GM21367 (cell line): ENCODE results near the gene NPPA.
"Not testable (repeated sequence)": the region's sequence is repeated elsewhere in the genome, so short reads cannot be mapped to it uniquely, and the experiment has no call there.

ENCODE experiments used
- ATAC-seq: cut with Tn5 transposase; IDR thresholded peaks from one replicate; pipeline ENCODE4 v1.9.1; 2021; ENCODE audit not compliant: unreplicated experiment

NPPA gene

DNA sequence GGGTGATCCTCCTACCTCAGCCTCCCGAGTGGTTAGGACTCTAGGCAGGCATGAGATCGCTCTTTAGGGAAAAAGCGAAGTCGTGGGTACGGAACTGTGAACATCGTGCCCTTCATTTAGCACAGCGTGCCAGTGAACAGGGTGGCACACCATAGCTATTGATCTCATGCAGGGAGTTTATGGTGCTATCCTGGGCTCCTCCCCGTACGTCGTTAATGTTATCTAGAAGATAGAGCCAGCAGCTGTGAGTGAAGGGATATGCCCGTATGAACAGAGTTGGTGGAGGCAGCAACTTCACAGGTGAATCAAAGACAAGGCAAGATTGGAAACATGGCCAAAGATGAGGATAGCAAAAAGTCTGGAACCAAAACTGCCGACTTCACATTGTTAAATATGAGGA lies 30.4 kb downstream of the NPPA start:
- no peak for ATAC-seq

DNA sequence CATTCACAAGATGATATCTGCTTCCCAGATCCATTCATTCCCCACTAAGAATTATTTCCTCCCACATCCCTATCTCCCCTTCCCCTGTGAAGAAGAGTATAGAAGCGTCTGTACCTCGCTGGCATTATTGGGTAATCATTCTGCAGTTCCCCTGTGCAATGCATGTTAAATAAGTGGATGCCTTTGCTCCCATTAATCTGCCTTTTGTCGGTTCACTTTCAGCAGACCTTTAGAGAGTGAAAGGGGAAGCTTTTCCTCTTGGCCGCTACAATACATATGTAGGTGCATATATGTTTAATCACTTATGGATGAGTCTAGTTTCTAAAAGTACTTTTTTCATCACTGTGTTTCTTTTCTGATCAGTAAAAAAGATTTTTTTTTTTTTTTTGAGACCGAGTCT lies 34.6 kb downstream of the NPPA start:
- ATAC-seq = no peak

DNA sequence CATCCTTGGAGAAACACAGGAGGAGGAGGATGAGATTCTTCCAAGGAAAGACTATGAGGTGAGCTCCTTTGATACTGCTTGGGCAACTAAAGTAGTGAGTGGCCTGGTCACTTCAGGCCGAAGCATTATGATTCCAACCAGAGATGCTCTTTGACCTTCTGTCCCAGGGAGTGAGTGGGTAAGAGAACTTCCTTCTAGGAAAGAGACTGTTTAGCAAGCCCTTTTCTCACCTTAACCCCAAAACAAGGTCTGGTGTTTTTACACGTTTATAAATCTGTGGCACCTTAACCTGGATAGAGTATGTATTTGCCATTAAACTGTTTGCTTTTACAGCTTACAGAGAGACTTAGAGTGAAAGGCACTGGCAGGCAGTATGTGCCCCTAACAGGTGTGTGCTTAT lies 40.5 kb downstream of the NPPA start:
- ATAC-seq = no peak

DNA sequence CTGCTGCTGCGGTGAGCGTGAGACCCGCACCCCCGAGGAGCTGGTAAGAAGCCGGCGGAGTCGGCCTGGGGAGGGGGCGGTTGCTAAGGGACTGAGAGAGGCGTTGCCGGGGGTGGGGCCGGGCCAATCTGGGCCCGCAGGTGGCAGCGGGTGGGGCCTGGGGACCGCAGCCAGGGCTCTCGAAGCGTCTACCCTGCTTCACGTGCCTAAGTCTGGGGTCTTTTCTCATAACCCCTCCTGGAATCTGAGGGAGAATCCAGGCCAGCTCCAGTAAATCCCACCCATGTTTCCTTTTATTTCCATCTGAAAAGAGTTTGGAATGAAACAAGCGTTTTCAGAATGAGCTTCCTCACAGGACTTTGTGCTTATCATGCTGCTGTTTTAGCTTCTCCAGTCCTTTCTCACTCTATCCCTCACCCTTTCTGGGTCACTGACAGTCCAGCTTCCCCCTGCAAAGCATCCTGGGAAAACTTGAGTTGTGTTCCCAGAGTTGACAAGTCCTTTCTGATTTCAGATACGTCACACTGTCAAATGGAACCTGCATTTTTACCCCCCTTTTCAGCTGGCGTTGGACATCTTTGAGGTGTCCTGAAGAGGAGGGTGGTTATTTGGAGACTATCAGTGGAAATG lies 41.2 kb downstream of the NPPA start:
- peak; percentile 32 for ATAC-seq

DNA sequence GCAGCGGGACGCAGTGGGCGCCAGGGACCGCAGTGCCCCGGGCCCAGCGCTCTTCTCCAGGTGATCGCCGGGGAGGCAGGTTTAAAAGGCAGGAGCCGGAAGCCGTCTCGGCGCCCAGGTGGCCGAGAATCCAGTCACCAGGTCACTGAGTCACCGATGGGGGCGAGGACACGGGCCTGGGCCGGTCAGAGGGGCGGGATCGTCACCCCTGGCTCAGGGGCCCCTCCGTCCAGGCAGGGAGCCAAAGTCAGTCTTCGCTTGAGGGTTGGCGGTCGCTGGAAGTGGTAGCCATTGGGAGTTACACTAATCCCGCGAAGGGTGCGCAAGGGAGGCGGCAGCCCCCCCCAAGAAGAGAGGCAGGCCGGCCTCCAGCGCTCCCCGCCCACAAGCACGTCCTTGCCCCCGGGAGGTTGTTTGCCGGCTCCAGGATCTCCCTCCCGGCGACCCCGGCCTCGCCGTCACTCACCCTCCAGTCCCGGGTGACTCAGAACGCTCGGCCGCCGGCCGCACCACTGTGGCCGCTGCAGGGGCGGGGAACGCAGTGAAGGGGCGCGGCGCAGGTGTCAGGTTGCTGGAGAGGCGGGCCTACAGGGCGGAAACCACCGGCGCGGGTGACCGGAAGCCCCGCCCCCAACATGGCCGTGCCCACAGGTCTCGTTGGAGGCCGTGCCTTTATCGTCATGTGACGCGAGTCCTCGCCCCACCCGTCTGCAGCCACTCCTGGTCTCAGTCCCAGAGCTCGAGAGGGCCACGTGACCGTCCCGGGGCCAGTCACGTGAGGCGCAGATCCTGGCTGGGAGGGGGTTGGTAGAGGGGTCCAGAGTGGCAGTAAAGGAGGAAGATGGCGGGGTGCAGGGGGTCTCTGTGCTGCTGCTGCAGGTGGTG lies 41.9 kb downstream of the NPPA start, which contains the start of the genes CLCN6 and MTHFR:
Gene CLCN6, plus strand, starts transcription at position 770 of the 885 bp plus-strand sequence. Its CDS starts 72 bp downstream, at position 842.
Gene MTHFR, minus strand, starts transcription at position 543 of the 885 bp plus-strand sequence. CDS start 2,848 bp downstream, outside the sequence.
- ATAC-seq = peak; percentile 69

DNA sequence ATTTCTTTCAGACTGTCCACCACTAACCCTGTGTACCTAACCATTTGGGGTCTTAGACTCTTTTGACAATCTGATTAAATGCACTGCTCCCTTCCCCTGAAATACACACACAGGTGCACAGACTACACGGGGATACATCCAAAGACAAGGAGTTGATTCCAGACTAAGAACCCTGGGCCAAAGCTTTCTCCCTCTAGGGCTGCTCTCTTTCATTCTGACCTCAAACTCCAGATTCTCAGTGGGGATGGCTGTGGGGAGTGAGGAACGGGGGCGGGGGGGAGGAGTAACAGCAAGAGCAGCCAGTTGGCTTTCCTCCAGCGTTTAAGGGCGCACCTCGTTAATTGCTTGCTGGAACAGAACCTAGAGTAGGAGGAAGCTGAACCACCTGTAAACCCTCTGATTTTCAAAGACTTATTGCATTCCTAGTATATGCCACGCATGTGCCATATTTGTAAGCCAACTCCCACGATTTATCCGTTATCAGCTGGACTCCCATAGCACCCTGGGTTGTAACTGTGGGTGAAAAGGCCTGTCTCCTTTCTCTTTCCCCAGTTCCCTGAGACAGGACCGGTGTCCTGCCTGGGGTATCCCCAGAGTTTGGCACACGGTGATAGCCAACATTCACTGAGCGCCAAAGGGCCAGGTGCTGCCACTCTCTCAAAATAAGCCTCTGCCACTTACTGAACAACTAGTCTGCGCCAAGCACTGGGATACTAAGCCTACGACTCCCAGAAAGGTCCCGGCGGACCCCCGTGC lies 42.7 kb downstream of the NPPA start:
- ATAC-seq = no peak

DNA sequence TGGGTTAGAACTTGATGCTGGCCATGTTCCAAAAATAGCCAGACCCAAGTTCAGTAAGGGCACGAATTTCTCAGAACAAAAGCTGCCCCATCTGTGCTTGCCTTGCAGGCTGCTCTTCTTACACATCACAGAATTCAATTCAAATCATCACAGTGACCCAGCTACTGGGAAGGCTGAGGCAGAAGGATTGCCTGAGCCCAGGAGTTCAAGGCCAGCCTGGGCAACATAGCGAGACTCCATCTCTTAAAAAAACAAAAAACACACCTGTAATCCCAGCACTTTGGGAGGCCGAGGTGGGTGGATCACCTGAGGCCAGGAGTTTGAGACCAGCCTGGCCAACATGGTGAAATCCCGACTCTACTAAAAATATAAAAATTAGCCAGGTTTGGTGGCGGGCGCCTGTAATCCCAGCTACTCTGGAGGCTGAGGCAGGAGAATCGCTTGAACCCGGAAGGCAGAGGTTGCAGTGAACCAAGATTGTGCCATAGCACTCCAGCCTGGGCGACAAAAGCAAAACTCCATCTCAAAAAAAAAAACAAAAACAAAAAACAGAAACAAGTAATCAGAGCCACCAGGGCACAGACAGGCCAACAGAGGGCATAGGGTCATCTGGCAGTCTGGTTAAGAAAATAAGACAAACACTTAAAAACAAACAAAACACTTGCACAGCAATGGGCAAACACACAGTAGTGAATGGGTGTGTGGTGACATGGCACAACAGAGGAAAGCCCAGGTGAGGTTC lies 43.5 kb downstream of the NPPA start:
- ATAC-seq = not testable (repeated sequence)

DNA sequence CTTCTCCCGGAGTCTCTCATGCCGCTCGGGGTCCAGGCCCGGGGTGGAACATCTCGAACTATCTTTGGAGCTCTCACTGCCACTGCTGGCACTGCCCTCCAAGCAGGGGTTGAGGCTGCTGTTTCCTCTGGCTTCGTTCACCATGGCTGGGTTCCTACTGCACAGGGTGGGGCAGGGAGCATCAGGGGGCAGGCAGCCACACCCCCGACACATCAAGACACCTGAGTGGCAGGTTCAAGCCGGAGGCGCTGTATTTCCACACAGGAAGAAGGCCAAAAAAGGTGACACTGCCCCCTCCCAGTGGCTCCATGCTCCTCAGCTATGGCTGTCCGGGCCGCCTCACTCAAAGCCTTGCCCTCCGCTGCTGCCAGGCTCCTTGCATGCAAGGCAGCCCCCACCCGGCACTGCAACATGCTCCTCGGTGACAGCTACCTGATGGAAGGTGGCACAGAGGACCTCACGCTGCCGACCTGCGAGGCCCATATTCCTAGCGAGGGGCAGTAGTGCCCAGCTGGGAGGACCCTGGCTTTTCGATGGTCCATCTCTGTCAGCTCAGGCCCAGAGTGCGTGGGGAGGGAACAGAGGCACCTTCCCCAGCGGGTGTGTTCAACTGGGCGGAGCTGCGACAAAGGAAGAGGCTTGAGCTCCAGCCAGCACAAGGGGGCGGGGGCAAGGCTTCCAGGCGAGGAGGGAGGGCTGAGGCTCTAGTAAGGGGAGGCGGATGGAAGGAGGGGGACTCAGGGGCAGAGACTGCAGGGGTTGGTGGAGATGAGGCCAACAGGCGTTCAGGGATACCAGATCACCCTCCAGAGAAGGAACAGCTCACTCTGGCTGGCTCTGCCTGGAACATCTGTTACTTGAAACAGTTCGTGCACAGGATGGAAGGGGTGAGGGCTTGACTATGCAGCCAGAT lies 44.4 kb downstream of the NPPA start:
- peak; percentile 22 for ATAC-seq

DNA sequence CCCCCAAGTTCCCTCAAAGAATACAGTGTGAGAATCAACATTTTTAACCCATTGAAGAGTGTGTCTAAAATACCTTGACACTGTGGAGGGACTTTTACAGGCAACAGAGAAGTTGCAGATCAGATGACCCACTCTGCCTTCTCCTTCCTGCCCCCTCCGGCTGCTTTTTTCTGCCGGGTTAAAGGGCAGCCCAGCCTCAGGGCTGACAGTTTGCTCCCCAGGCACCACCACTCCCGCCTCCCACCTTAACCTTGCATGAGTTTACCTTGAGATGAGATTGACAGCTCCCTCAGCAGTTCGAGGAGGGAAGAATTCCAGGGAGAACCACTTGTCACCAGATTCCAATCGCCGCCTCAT lies 45.0 kb downstream of the NPPA start:
- no peak for ATAC-seq

DNA sequence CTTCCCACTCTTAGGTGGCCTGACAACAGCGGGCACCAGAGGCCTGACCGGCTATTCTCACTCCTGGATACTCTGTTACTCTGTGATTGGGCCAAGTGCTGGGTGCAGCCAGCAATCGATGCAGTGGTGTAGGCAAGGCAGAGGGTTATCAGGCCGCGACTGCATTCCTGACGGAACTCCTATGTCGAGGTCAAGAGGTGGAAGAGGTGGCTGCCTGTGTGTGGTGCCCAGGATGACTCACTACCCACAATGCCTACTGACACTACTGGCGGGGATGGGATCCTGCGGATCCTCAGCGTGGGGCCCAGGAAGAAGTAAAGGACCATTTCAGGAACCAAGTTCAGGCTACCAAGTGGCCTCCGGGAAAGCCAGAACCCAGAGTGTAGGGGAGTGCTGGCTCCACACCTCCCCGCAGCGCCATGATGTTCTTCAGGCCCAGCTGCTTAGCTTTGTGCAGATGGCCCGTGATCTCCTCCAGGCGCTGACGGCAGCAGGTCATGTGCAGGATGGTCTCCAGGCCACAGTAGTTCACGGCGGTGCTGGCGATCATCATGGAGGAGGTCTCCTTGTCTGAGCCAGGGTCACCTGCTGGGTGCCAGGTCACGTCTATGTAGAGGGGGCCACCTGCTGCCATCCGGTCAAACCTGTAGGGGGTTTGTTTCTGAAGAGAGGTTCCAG lies 46.7 kb downstream of the NPPA start:
- no peak for ATAC-seq

DNA sequence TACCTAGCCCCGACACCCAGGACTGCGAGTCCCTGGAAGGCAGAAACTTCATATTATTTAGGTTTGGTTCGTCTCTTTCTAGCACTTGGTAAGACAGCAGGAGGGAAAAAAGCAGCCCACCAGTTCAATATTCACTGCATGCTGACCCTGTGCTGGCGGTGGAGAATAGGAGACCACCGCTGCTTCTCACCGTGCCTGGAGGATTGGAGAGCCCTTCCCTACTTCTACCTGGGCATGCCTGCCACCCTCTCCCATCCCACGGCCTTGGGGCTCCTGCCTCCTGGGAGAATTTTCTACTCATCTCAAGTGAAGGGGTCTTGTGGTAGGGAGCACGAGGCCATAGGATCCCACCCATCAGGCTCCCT lies 47.2 kb downstream of the NPPA start:
- ATAC-seq = no peak

DNA sequence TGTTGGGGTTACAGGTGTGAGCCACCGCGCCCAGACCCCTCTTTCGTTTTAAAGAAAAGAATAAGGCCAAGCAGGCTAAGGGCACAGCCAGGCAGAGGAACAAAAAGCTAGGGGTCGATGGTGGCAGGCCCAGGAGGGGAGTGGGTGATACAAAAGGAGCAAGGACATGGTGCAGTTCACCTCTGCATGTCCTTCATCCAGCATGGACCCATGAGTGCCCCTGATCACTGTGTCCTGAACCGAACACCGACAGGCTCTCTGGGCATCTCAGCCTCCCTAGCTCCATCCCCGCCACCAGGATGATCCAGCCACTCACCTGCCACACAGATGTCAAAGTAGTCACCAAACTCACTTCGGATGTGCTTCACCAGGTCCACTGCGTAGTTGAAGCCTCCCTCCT lies 47.7 kb downstream of the NPPA start:
- ATAC-seq = no peak

DNA sequence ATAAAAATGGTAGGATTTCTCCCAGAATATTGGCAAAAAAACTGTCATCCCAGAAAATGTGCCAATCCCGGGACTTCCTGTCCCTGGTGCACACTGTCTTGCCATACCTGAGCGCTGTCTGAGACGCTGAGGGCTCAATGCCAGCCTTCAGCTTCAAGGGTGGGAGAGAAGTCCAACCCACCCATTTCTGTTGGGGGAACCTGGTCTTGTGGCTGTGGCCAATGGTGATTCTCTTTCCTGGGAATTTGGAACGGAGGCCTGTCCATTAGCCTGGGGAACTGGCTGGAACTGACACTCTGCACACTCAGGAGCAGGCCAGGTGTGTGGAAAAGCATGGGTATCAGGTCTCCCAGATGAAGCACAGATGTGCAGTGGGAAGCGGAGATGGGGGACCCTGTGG lies 48.5 kb downstream of the NPPA start:
- no peak for ATAC-seq

DNA sequence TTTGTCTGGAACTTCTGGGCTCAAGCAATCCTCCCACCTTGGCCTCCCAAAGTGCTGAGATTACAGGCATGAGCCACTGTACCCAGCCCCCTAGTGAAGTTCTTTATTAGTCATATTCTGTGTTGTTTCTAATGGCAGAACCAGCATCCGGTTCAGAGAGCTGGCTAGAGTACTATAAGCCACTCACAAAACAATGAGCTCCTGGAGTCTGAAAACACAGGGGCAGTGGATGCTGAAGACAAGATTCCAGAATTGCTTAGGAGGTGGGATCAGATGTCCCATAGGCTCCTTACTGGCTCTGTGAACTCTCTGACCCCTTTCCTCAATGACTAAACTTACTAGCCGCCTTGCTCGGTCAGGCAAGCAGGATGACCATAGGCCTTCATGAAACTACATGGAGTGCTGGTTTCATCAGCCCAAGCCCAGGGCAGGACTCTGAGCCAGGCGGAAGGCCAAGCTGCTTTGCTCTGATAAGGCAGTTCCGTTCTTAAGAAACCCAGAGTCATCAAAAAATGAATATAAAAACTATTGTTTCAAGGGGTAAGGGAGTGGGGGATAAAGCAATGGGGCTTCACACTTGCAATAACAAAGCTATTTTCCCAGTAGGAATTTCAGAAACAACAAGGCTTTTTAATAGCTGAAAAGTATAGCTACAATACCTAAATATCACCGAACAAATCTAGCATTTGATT lies 49.9 kb downstream of the NPPA start:
- no peak for ATAC-seq

DNA sequence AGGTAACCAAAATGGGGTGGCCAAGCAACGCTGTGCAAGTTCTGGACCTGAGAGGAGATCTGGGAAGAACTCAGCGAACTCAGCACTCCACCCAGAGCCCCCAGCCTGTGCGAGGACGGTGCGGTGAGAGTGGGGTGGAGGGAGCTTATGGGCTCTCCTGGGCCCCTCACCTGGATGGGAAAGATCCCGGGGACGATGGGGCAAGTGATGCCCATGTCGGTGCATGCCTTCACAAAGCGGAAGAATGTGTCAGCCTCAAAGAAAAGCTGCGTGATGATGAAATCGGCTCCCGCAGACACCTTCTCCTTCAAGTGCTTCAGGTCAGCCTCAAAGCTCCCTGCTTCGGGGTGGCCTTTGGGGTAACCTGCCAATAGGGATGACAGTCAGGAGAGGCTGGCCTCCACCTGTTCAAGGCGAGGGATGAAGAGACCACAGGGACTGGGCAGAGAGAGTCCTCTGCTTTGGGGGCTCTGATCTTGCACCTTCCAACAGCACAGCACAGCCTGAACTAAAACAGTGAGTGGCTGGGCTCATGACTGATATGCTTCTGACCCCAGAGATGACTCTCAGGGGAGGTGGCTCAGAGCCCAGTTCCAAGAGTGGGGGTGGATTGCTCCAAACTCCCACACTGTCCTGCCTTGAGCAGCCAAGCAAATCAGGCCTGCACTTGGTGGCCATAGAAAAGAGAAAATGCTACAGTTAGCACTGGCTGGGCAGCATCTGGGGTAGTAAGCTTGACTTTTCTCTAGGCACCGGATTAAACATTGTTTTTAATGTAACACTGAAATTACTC lies 51.4 kb downstream of the NPPA start:
- ATAC-seq = no peak
